ENCODE measurements around the gene ACE. TPM values are rescaled to one million over a fixed set of nuclear protein-coding genes. Genes with fewer than 3 reads are reported as not detected.
A peak's percentile ranks its signal among the peaks of the same experiment; 100 is the strongest.

Gene ACE
- total and polyA plus RNA-seq, 3 experiments from 2014 or later: 4.6 to 5.5 (median 4.7) TPM

DNA sequence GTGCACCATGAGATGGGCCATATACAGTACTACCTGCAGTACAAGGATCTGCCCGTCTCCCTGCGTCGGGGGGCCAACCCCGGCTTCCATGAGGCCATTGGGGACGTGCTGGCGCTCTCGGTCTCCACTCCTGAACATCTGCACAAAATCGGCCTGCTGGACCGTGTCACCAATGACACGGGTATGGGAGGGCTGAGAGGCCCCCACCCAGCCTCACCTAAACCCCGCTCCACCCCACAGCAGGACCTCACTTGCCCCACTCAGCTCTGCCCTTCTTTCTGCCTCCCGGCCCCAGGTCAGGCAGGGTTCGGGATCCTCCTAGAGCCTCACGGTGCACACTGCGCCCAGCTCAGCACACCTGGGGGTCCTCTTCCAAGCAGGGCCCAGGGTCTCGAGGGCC is 5.6 kb downstream of the ACE start:
- Histone ChIP-seq H3K36me3 (ENCODE audit: insufficient read depth, low read length) (no peaks in the 10 kb centered on the region), H3K4me1 (ENCODE audit: insufficient read depth, low read length) (peaks cover 13% of the 10 kb centered on the region), H3K27me3 (ENCODE audit: insufficient read depth, low read length, poor library complexity, severe bottlenecking) (peaks cover 7% of the 10 kb centered on the region), H3K27ac (ENCODE audit: low read depth, low read length) (no peak overlapping the region), H3K9me3 (ENCODE audit: low read length) (no peaks in the 10 kb centered on the region), H3K4me3 (ENCODE audit: low read length) (no peak overlapping the region)
- Mint-ChIP-seq H3K4me3 (peak overlapping the region in 1 of 7 donors; percentile 54), H3K27me3 (peaks cover 4% of the 10 kb centered on the region in 2 donors), H3K9me3 (peaks cover 0 to 2% (median 0%) of the 10 kb centered on the region in 5 donors), H3K27ac (no peak overlapping the region), H3K4me1 (peaks cover 11 to 17% (median 14%) of the 10 kb centered on the region in 3 donors), H3K36me3 (peaks cover 0 to 21% (median 0%) of the 10 kb centered on the region in 3 donors)
- POLR2A ChIA-PET: interaction anchor here (0.6 kb wide), 1 partner anchor 365 kb away, joined by 3 read pairs; no protein-coding TSS in a partner anchor
- DNase-seq: peak in 1 of 5 donors; percentile 38
- CTCF ChIA-PET: interaction anchor here (1.0 to 9.6 kb wide), 3 partner anchors 54 to 130 kb away, joined by 3 to 206 read pairs (median 4); no protein-coding TSS in a partner anchor

DNA sequence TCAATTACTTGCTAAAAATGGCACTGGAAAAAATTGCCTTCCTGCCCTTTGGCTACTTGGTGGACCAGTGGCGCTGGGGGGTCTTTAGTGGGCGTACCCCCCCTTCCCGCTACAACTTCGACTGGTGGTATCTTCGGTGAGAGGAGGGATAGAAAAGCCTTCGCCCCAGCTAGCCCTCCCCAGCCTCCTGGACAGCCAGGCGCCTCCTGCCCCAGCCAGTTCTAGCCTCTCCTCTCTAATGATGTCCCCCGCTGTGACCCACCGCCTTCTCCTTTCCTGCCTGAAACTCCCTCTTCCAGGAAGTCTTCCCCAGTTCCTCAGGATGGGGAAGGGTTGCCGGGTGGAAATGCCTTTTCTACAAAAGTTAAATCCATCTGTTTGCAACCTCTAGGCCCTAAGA is 6.2 kb downstream of the ACE start:
- Mint-ChIP-seq H3K27ac (no peak overlapping the region), H3K36me3 (peaks cover 0 to 22% (median 0%) of the 10 kb centered on the region in 3 donors), H3K4me3 (no peak overlapping the region), H3K9me3 (peaks cover 0 to 2% (median 0%) of the 10 kb centered on the region in 5 donors), H3K27me3 (peaks cover 4 to 5% of the 10 kb centered on the region in 2 donors), H3K4me1 (peaks cover 7 to 11% (median 9%) of the 10 kb centered on the region in 3 donors)
- Histone ChIP-seq H3K4me3 (ENCODE audit: low read length) (no peak overlapping the region), H3K36me3 (ENCODE audit: insufficient read depth, low read length) (no peaks in the 10 kb centered on the region), H3K9me3 (ENCODE audit: low read length) (no peaks in the 10 kb centered on the region), H3K27ac (ENCODE audit: low read depth, low read length) (no peak overlapping the region), H3K27me3 (ENCODE audit: insufficient read depth, low read length, poor library complexity, severe bottlenecking) (peaks cover 7% of the 10 kb centered on the region), H3K4me1 (ENCODE audit: insufficient read depth, low read length) (peaks cover 7% of the 10 kb centered on the region)
- POLR2A ChIA-PET: no interaction called here
- DNase-seq: peak in 1 of 5 donors; percentile 43
- CTCF ChIA-PET: interaction anchor here (0.8 to 1.5 kb wide), 3 partner anchors 12 to 77 kb away, joined by 3 read pairs; no protein-coding TSS in a partner anchor

DNA sequence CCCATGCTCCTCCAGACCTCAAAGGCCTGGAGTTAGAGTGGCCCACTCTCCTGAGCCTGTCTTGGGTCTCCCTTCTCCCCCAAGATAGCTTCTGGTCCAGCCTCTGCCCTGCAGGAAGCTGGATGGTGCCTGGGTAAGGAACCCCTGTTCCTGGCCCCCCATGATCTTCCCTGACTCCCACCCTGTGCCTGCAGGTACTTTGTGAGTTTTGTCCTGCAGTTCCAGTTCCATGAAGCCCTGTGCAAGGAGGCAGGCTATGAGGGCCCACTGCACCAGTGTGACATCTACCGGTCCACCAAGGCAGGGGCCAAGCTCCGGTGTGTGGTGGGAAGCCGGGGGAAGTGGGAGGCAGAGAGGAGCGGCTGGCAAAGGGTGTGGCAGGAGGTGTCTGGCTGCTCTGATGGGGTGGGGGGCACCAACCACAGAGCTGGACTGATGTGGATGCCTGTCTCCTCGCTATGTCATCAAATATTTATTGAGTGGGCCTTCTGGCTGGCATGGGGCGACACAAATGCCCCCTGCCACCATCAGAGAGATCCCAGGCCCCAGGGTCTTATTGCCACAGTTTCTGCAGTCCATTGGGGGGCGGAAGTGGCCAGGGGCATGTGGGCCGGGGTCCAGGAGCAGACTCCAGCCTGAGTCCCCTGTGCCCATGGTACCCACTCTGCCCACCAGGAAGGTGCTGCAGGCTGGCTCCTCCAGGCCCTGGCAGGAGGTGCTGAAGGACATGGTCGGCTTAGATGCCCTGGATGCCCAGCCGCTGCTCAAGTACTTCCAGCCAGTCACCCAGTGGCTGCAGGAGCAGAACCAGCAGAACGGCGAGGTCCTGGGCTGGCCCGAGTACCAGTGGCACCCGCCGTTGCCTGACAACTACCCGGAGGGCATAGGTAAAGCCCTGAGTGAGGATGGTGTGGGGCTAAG is 7.1 kb downstream of the ACE start:
- Histone ChIP-seq H3K36me3 (ENCODE audit: insufficient read depth, low read length) (no peaks in the 10 kb centered on the region), H3K9me3 (ENCODE audit: low read length) (no peaks in the 10 kb centered on the region), H3K27me3 (ENCODE audit: insufficient read depth, low read length, poor library complexity, severe bottlenecking) (no peaks in the 10 kb centered on the region), H3K27ac (ENCODE audit: low read depth, low read length) (no peak overlapping the region), H3K4me1 (ENCODE audit: insufficient read depth, low read length) (no peaks in the 10 kb centered on the region), H3K4me3 (ENCODE audit: low read length) (no peak overlapping the region)
- Mint-ChIP-seq H3K27me3 (peaks cover 2 to 3% of the 10 kb centered on the region in 2 donors), H3K4me3 (no peak overlapping the region), H3K36me3 (peaks cover 0 to 24% (median 0%) of the 10 kb centered on the region in 3 donors), H3K9me3 (no peaks in the 10 kb centered on the region), H3K4me1 (peaks cover 3% of the 10 kb centered on the region in 3 donors), H3K27ac (peak overlapping the region in 1 of 8 donors; percentile 33)
- CTCF ChIA-PET: interaction anchor here (0.8 to 1.3 kb wide), 3 partner anchors 13 to 59 kb away, joined by 3 read pairs; no protein-coding TSS in a partner anchor
- DNase-seq: peak in 1 of 5 donors; percentile 23
- POLR2A ChIA-PET: no interaction called here

DNA sequence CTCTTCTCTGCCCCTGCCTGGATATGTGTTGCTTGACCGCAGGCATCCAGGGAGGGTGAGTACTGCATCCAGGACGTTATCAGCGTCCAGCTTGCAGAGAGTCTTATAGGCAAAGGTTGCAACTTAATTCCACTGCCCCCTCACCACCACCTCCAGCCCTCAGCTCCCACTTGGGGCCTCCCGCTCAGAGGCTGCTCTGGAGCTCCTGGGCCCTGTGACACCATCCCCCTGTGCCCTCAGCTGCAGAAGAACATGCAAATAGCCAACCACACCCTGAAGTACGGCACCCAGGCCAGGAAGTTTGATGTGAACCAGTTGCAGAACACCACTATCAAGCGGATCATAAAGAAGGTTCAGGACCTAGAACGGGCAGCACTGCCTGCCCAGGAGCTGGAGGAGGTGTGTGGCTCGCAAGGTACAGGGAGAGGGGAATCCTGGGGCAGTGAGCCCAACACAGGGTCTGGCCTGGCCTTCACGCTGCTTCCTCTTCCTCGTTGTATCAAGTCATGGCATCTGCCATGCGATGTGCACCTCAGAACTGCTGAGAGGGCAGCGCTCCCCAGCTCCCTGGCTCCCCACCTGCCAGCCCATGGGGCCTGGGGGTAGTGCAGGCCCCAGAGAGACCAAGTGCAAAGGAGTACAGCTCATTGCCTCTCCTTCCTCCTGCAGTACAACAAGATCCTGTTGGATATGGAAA is 9.6 kb downstream of the ACE start:
- peak overlapping the region in 1 of 8 donors; percentile 92 for H3K27ac Mint-ChIP-seq
- H3K9me3 Mint-ChIP-seq: no peaks in the 10 kb centered on the region
- Histone ChIP-seq H3K9me3 (ENCODE audit: low read length) (no peaks in the 10 kb centered on the region), H3K4me1 (ENCODE audit: insufficient read depth, low read length) (no peaks in the 10 kb centered on the region), H3K27ac (ENCODE audit: low read depth, low read length) (no peak overlapping the region), H3K27me3 (ENCODE audit: insufficient read depth, low read length, poor library complexity, severe bottlenecking) (no peaks in the 10 kb centered on the region), H3K4me3 (ENCODE audit: low read length) (no peak overlapping the region), H3K36me3 (ENCODE audit: insufficient read depth, low read length) (no peaks in the 10 kb centered on the region)
- peak overlapping the region in 1 of 7 donors; percentile 57 for H3K4me3 Mint-ChIP-seq
- H3K36me3 Mint-ChIP-seq: peaks cover 0 to 24% (median 0%) of the 10 kb centered on the region in 3 donors
- POLR2A ChIA-PET: no interaction called here
- H3K4me1 Mint-ChIP-seq: no peaks in the 10 kb centered on the region
- CTCF ChIA-PET: interaction anchor here (0.8 to 1.7 kb wide), 2 partner anchors 7 to 125 kb away, joined by 3 to 5 read pairs; no protein-coding TSS in a partner anchor
- peaks cover 0 to 3% of the 10 kb centered on the region in 2 donors for H3K27me3 Mint-ChIP-seq
- peak in 1 of 5 donors; percentile 27 for DNase-seq

DNA sequence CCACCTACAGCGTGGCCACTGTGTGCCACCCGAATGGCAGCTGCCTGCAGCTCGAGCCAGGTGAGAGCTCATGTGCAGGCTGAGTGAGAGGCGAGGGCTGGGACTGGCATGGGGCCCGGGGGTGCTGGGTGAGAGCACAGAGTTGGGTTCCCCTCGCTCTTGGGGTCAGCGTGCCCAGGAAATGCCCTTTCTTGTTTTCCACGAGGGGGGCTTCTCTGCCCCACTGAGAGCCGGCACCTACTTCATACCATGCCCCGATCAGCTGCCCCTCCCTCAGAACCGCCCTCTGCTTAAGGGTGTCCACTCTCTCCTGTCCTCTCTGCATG is 10.1 kb downstream of the ACE start:
- POLR2A ChIA-PET: no interaction called here
- Histone ChIP-seq H3K4me3 (ENCODE audit: low read length) (no peak overlapping the region), H3K9me3 (ENCODE audit: low read length) (no peaks in the 10 kb centered on the region), H3K4me1 (ENCODE audit: insufficient read depth, low read length) (no peaks in the 10 kb centered on the region), H3K36me3 (ENCODE audit: insufficient read depth, low read length) (no peaks in the 10 kb centered on the region), H3K27ac (ENCODE audit: low read depth, low read length) (no peak overlapping the region), H3K27me3 (ENCODE audit: insufficient read depth, low read length, poor library complexity, severe bottlenecking) (no peaks in the 10 kb centered on the region)
- no peaks in the 10 kb centered on the region for H3K9me3 Mint-ChIP-seq
- peak in 1 of 5 donors; percentile 26 for DNase-seq
- peaks cover 0 to 3% of the 10 kb centered on the region in 2 donors for H3K27me3 Mint-ChIP-seq
- CTCF ChIA-PET: interaction anchor here (0.8 to 1.7 kb wide), 3 partner anchors 8 to 125 kb away, joined by 3 to 5 read pairs (median 5); no protein-coding TSS in a partner anchor
- H3K27ac Mint-ChIP-seq: peak overlapping the region in 1 of 8 donors; percentile 63
- H3K4me3 Mint-ChIP-seq: no peak overlapping the region
- no peaks in the 10 kb centered on the region for H3K4me1 Mint-ChIP-seq
- H3K36me3 Mint-ChIP-seq: peaks cover 0 to 24% (median 0%) of the 10 kb centered on the region in 3 donors

DNA sequence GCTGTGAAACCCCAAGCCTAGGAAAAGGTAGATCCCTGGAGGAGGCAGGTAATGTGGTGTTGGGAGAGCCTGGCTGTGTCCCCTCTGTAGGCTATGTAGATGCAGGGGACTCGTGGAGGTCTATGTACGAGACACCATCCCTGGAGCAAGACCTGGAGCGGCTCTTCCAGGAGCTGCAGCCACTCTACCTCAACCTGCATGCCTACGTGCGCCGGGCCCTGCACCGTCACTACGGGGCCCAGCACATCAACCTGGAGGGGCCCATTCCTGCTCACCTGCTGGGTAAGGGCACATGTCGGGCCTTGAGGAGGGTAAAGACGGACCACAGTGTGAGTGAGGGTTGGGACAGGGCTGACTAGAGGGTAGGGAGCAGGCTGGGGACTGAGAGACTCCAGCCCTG is 12.0 kb downstream of the ACE start:
- H3K27ac Mint-ChIP-seq: no peak overlapping the region
- Histone ChIP-seq H3K27ac (ENCODE audit: low read depth, low read length) (no peak overlapping the region), H3K4me3 (ENCODE audit: low read length) (no peak overlapping the region), H3K4me1 (ENCODE audit: insufficient read depth, low read length) (no peaks in the 10 kb centered on the region), H3K36me3 (ENCODE audit: insufficient read depth, low read length) (no peaks in the 10 kb centered on the region), H3K27me3 (ENCODE audit: insufficient read depth, low read length, poor library complexity, severe bottlenecking) (no peaks in the 10 kb centered on the region), H3K9me3 (ENCODE audit: low read length) (no peaks in the 10 kb centered on the region)
- no peak overlapping the region for H3K4me3 Mint-ChIP-seq
- no peaks in the 10 kb centered on the region for H3K9me3 Mint-ChIP-seq
- peak in 1 of 5 donors; percentile 26 for DNase-seq
- POLR2A ChIA-PET: no interaction called here
- peaks cover 0 to 3% of the 10 kb centered on the region in 2 donors for H3K27me3 Mint-ChIP-seq
- H3K4me1 Mint-ChIP-seq: no peaks in the 10 kb centered on the region
- CTCF ChIA-PET: interaction anchor here (1.7 kb wide), 1 partner anchor 54 kb away, joined by 5 read pairs; no protein-coding TSS in a partner anchor
- H3K36me3 Mint-ChIP-seq: peaks cover 0 to 11% (median 0%) of the 10 kb centered on the region in 3 donors

DNA sequence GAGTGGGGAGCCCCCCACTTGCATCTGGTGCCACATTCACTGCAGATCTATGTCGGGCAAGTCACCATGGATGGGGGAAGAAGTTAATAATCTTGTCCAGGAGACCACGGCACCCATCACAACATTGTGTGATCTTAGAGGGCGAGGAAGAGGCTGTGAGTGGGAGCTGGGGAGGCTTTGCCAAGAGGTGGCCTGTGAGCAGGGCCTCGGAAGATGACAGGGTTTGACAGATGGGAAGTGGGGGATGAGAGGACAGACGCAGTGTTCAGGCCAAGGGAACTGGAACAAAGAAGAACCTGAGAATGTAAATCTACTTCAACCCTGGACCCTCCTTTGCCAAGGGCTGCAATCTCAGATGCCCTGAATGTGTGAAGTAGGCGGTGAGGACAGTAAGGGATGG is 12.4 kb downstream of the ACE start:
- H3K36me3 ChIP-seq (ENCODE audit: insufficient read depth, low read length): no peaks in the 10 kb centered on the region
- H3K4me1 ChIP-seq (ENCODE audit: insufficient read depth, low read length): no peaks in the 10 kb centered on the region
- H3K27me3 Mint-ChIP-seq: peaks cover 0 to 3% of the 10 kb centered on the region in 2 donors
- ChIA-PET CTCF (no interaction called here), POLR2A (no interaction called here)
- no peaks in the 10 kb centered on the region for H3K27me3 ChIP-seq (ENCODE audit: insufficient read depth, low read length, poor library complexity, severe bottlenecking)
- no peak overlapping the region for H3K27ac ChIP-seq (ENCODE audit: low read depth, low read length)
- no peak for DNase-seq
- H3K9me3 ChIP-seq (ENCODE audit: low read length): no peaks in the 10 kb centered on the region
- no peaks in the 10 kb centered on the region for H3K9me3 Mint-ChIP-seq
- no peak overlapping the region for H3K4me3 Mint-ChIP-seq
- H3K4me1 Mint-ChIP-seq: no peaks in the 10 kb centered on the region
- H3K4me3 ChIP-seq (ENCODE audit: low read length): no peak overlapping the region
- H3K27ac Mint-ChIP-seq: peak overlapping the region in 1 of 8 donors; percentile 38
- H3K36me3 Mint-ChIP-seq: peaks cover 0 to 11% (median 0%) of the 10 kb centered on the region in 3 donors
